Astrocyte (in vitro differentiated cells and primary cell): Measurements from ENCODE around the gene CEACAM18. TPM values are rescaled to one million over a fixed set of nuclear protein-coding genes. Genes with fewer than 3 reads are reported as not detected.

Experiments used
- DNase-seq: peaks from one replicate; pipeline ENCODE4 v3.0.0-alpha.2; 2010; ENCODE audit warnings: low read depth
- FAIRE-seq: peaks from 2 replicates; lab custom pipeline; 2011; peaks lifted over from hg19 to GRCh38; lab: Jason Lieb, UNC
- H2AFZ ChIP-seq: 2 replicates; pipeline ENCODE4 v1.6.0; 2012; ENCODE audit warnings: low read depth, low read length, inconsistent platforms
- H3K27ac ChIP-seq: 2 replicates; pipeline ENCODE4 v1.5.1; 2011; ENCODE audit warnings: low read depth, low read length, inconsistent platforms
- H3K27me3 ChIP-seq: 2 replicates; pipeline ENCODE4 v1.6.0; 2011; ENCODE audit warnings: low read length, inconsistent platforms; ENCODE audit not compliant: insufficient read depth
- H3K36me3 ChIP-seq: 2 replicates; pipeline ENCODE4 v1.5.1; 2011; ENCODE audit warnings: low read length, inconsistent platforms; ENCODE audit not compliant: insufficient read depth
- H3K4me1 ChIP-seq: 2 replicates; pipeline ENCODE4 v1.5.1; 2011; ENCODE audit warnings: low read length, inconsistent platforms; ENCODE audit not compliant: insufficient read depth
- H3K4me2 ChIP-seq: 2 replicates; pipeline ENCODE4 v1.6.0; 2012; ENCODE audit warnings: low read length, inconsistent platforms
- H3K4me3 ChIP-seq: 2 replicates; pipeline ENCODE4 v1.5.1; 2011; ENCODE audit warnings: low read depth, mild to moderate bottlenecking, low read length, inconsistent platforms; ENCODE audit not compliant: insufficient read depth
- H3K79me2 ChIP-seq: 2 replicates; pipeline ENCODE4 v1.6.0; 2012; ENCODE audit warnings: mild to moderate bottlenecking, low read length, inconsistent platforms; ENCODE audit not compliant: insufficient read depth
- H3K9ac ChIP-seq: 2 replicates; pipeline ENCODE4 v1.6.0; 2012; ENCODE audit warnings: mild to moderate bottlenecking, low read length, inconsistent platforms
- H3K9me3 ChIP-seq: 2 replicates; pipeline ENCODE4 v1.5.1; 2012; ENCODE audit warnings: low read depth, mild to moderate bottlenecking, low read length, inconsistent platforms; ENCODE audit not compliant: insufficient read depth
- H4K20me1 ChIP-seq: 2 replicates; pipeline ENCODE4 v1.6.0; 2012; ENCODE audit warnings: low read length, inconsistent platforms; ENCODE audit not compliant: insufficient read depth
- H3K27ac Mint-ChIP-seq: one replicate; pipeline ENCODE4 v1.8.0; 2021; ENCODE audit warnings: mild to moderate bottlenecking, mixed read lengths; ENCODE audit not compliant: unreplicated experiment
- H3K27me3 Mint-ChIP-seq: one replicate; pipeline ENCODE4 v1.8.0; 2021; ENCODE audit warnings: low read depth, mixed read lengths; ENCODE audit not compliant: unreplicated experiment
- H3K36me3 Mint-ChIP-seq: one replicate; pipeline ENCODE4 v1.8.0; 2021; ENCODE audit warnings: low read depth, mixed read lengths; ENCODE audit not compliant: unreplicated experiment
- H3K4me1 Mint-ChIP-seq: one replicate; pipeline ENCODE4 v1.8.0; 2021; ENCODE audit warnings: low read depth, mixed read lengths; ENCODE audit not compliant: unreplicated experiment
- H3K4me3 Mint-ChIP-seq: one replicate; pipeline ENCODE4 v1.8.0; 2021; ENCODE audit warnings: mild to moderate bottlenecking, moderate library complexity, mixed read lengths; ENCODE audit not compliant: unreplicated experiment
- H3K9me3 Mint-ChIP-seq: one replicate; pipeline ENCODE4 v1.8.0; 2021; ENCODE audit warnings: mild to moderate bottlenecking, mixed read lengths; ENCODE audit not compliant: unreplicated experiment
- CTCF ChIP-seq: IDR thresholded peaks from 2 replicates; pipeline ENCODE4 v1.5.1; 2011; ENCODE audit warnings: low read depth, mild to moderate bottlenecking, inconsistent platforms, low read length, moderate library complexity; ENCODE audit not compliant: insufficient read depth
- EZH2 ChIP-seq: IDR thresholded peaks from 2 replicates; pipeline ENCODE4 v1.6.1; 2012; ENCODE audit warnings: mild to moderate bottlenecking, low read length, inconsistent platforms; ENCODE audit not compliant: insufficient read depth
- total RNA-seq: library from RNA; stranded (reverse); gene quantifications from 2 replicates; pipeline ENCODE4 v1.2.1, GENCODE V29; 2021

Gene CEACAM18
- total RNA-seq, 1 donor from 2014 or later, result not detected

- Mint-ChIP-seq H3K9me3 (no peaks in the 10 kb centered on the region), H3K27me3 (peaks cover 4% of the 10 kb centered on the region), H3K27ac (no peak overlapping the region), H3K4me3 (no peak overlapping the region), H3K36me3 (no peaks in the 10 kb centered on the region), H3K4me1 (no peaks in the 10 kb centered on the region)
- Histone ChIP-seq H3K4me1 (no peaks in the 10 kb centered on the region), H3K27ac (no peak overlapping the region), H3K9ac (no peak overlapping the region), H3K79me2 (no peaks in the 10 kb centered on the region), H3K4me3 (no peak overlapping the region), H3K36me3 (no peaks in the 10 kb centered on the region), H4K20me1 (no peaks in the 10 kb centered on the region), H3K27me3 (no peaks in the 10 kb centered on the region), H2AFZ (no peak overlapping the region), H3K9me3 (no peaks in the 10 kb centered on the region), H3K4me2 (no peak overlapping the region)
- DNase-seq (no peak), FAIRE-seq (no peak)
- TF ChIP-seq EZH2 (no peak), CTCF (no peak)
Observed at GRCh38 chr19:51507192-51507591, 28.9 kb downstream of the CEACAM18 start.

GRCh38 chr19:51507640-51508058 is 29.3 kb downstream of the CEACAM18 start:
- Mint-ChIP-seq H3K36me3 (no peaks in the 10 kb centered on the region), H3K4me3 (no peak overlapping the region)

More at GRCh38 chr19:51507640-51508058, 29.3 kb downstream of the CEACAM18 start:
- no peaks in the 10 kb centered on the region for H3K27me3 ChIP-seq
- no peaks in the 10 kb centered on the region for H3K79me2 ChIP-seq
- H3K4me1 ChIP-seq, result no peaks in the 10 kb centered on the region
- no peaks in the 10 kb centered on the region for H3K9me3 ChIP-seq
- no peak overlapping the region for H3K27ac ChIP-seq
- Mint-ChIP-seq H3K9me3 (no peaks in the 10 kb centered on the region), H3K27me3 (peaks cover 5% of the 10 kb centered on the region), H3K27ac (no peak overlapping the region), H3K4me1 (no peaks in the 10 kb centered on the region)
- no peak overlapping the region for H3K9ac ChIP-seq
- no peak for FAIRE-seq
- no peaks in the 10 kb centered on the region for H4K20me1 ChIP-seq
- TF ChIP-seq CTCF, result no peak
- DNase-seq, result no peak
- no peaks in the 10 kb centered on the region for H3K36me3 ChIP-seq
- no peak overlapping the region for H3K4me3 ChIP-seq
- no peak overlapping the region for H2AFZ ChIP-seq
- H3K4me2 ChIP-seq, result no peak overlapping the region
